ENCODE results near the gene CACNA2D4. TPM values are rescaled to one million over a fixed set of nuclear protein-coding genes. Genes with fewer than 3 reads are reported as not detected.

Gene CACNA2D4
- total and polyA plus RNA-seq, 4 donors: 1.5 to 12.6 (median 7.3) TPM

- Histone ChIP-seq H3K27ac (ENCODE audit: low read depth in 1 of 2, low read length in 1 of 2) (no peak overlapping the region), H3K9ac (ENCODE audit: insufficient read depth in 1 of 2, low read length in 2 of 2) (no peak overlapping the region), H3K4me3 (no peak overlapping the region), H3K9me3 (ENCODE audit: control insufficient read depth in 4 of 4, insufficient read depth in 3 of 4, low read length in 3 of 4) (peaks cover 0 to 2% (median 0%) of the 10 kb centered on the region in 4 donors), H3K27me3 (ENCODE audit: control insufficient read depth in 3 of 3, insufficient read depth in 3 of 3, low read length in 2 of 3) (peaks cover 15 to 55% (median 34%) of the 10 kb centered on the region in 3 donors), H3K36me3 (ENCODE audit: control insufficient read depth in 4 of 4, insufficient read depth in 4 of 4, low read length in 4 of 4) (no peaks in the 10 kb centered on the region), H3K4me1 (ENCODE audit: control insufficient read depth in 5 of 5, insufficient read depth in 5 of 5, low read length in 5 of 5) (peaks cover 0 to 2% (median 0%) of the 10 kb centered on the region in 5 donors)
- peak in 1 of 3 donors; percentile 21 for DNase-seq
- ATAC-seq (ENCODE audit: insufficient read depth, low FRiP score): no peak
- 25 to 32% methylated on average over 12 of the region's 12 CpGs for WGBS, 2 donors
- no peak for TF ChIP-seq CTCF (IDR thresholded peaks at IDR 0.05; ENCODE audit: control extremely low read depth, extremely low read depth)
Measured at GRCh38 chr12:1821805-1822204, 96.6 kb downstream of the CACNA2D4 start.

- DNase-seq: no peak
- 75 to 87% methylated on average over 11 of the region's 11 CpGs for WGBS, 2 donors
- ATAC-seq (ENCODE audit: insufficient read depth, low FRiP score): no peak
- TF ChIP-seq CTCF (IDR thresholded peaks at IDR 0.05; ENCODE audit: control extremely low read depth, extremely low read depth): no peak
- Histone ChIP-seq H3K27ac (ENCODE audit: low read depth in 1 of 2, low read length in 1 of 2) (no peak overlapping the region), H3K9ac (ENCODE audit: insufficient read depth in 1 of 2, low read length in 2 of 2) (no peak overlapping the region), H3K4me1 (ENCODE audit: control insufficient read depth in 5 of 5, insufficient read depth in 5 of 5, low read length in 5 of 5) (peaks cover 0 to 2% (median 0%) of the 10 kb centered on the region in 5 donors), H3K4me3 (no peak overlapping the region), H3K36me3 (ENCODE audit: control insufficient read depth in 4 of 4, insufficient read depth in 4 of 4, low read length in 4 of 4) (no peaks in the 10 kb centered on the region), H3K9me3 (ENCODE audit: control insufficient read depth in 4 of 4, insufficient read depth in 3 of 4, low read length in 3 of 4) (peaks cover 0 to 5% (median 0%) of the 10 kb centered on the region in 4 donors), H3K27me3 (ENCODE audit: control insufficient read depth in 3 of 3, insufficient read depth in 3 of 3, low read length in 2 of 3) (peaks cover 15 to 64% (median 36%) of the 10 kb centered on the region in 3 donors)
Measured at GRCh38 chr12:1820896-1821291, 97.6 kb downstream of the CACNA2D4 start.

GRCh38 chr12:1820191-1820895, 98.1 kb downstream of the CACNA2D4 start, which contains the start of gene LRTM2:
LRTM2 (plus strand) TSS chr12:1820565; CDS start chr12:1828149, 7,584 bp downstream.
- ATAC-seq (ENCODE audit: insufficient read depth, low FRiP score) (no peak), DNase-seq (peak in 2 of 3 donors; percentile 41 to 57)
- no peak within 1 kb of the TSS for H3K4me3 ChIP-seq
- WGBS, 2 donors: 15 to 16% methylated on average over 33 to 34 of the region's 34 CpGs
- no peak within 1 kb of the TSS for H3K9ac ChIP-seq (ENCODE audit: insufficient read depth in 1 of 2, low read length in 2 of 2)
- peaks cover 0 to 5% (median 0%) of the 10 kb centered on the region in 4 donors for H3K9me3 ChIP-seq (ENCODE audit: control insufficient read depth in 4 of 4, insufficient read depth in 3 of 4, low read length in 3 of 4)
- no peaks in the 10 kb centered on the region for H3K36me3 ChIP-seq (ENCODE audit: control insufficient read depth in 4 of 4, insufficient read depth in 4 of 4, low read length in 4 of 4)
- peaks cover 0 to 2% (median 0%) of the 10 kb centered on the region in 5 donors for H3K4me1 ChIP-seq (ENCODE audit: control insufficient read depth in 5 of 5, insufficient read depth in 5 of 5, low read length in 5 of 5)
- peaks cover 15 to 63% (median 34%) of the 10 kb centered on the region in 3 donors for H3K27me3 ChIP-seq (ENCODE audit: control insufficient read depth in 3 of 3, insufficient read depth in 3 of 3, low read length in 2 of 3)
- H3K27ac ChIP-seq (ENCODE audit: low read depth in 1 of 2, low read length in 1 of 2): no peak within 1 kb of the TSS
- no peak for TF ChIP-seq CTCF (IDR thresholded peaks at IDR 0.05; ENCODE audit: control extremely low read depth, extremely low read depth)
